GM12878 (cell line): Measurements from ENCODE around the gene GRIN2C. TPM values are rescaled to one million over a fixed set of nuclear protein-coding genes. Genes with fewer than 3 reads are reported as not detected.
A peak's percentile ranks its signal among the peaks of the same experiment; 100 is the strongest.

Experiments used
- BCL11A ChIP-seq: IDR thresholded peaks from 2 replicates; pipeline ENCODE4 v1.6.1; 2011; ENCODE audit warnings: low read depth, low read length
- BHLHE40 ChIP-seq, 2 experiments: fragments of 450-650 bp in 1 of 2; IDR thresholded peaks; 2 replicates each; pipeline ENCODE4 v1.6.1; 2011 to 2017; ENCODE audit warnings: low read depth in 2 of 2, borderline replicate concordance in 1 of 2, improper control_type of control experiment in 1 of 2, low read length in 1 of 2, mild to moderate bottlenecking in 1 of 2
- CHD1 ChIP-seq: IDR thresholded peaks from 2 replicates; pipeline ENCODE4 v1.6.1; 2012; ENCODE audit warnings: low read depth, low read length, improper control_type of control experiment
- EP300 ChIP-seq, 2 experiments: fragments of 150-350 bp in 1 of 2; IDR thresholded peaks; 2 replicates each; pipeline ENCODE4 v1.6.1; 2011 to 2012; ENCODE audit warnings: low read depth in 2 of 2, low read length in 2 of 2, borderline replicate concordance in 1 of 2, improper control_type of control experiment in 1 of 2, inconsistent platforms in 1 of 2; ENCODE audit not compliant: control insufficient read depth in 1 of 2
- EZH2 ChIP-seq: IDR thresholded peaks from 2 replicates; pipeline ENCODE4 v1.6.1; 2012; ENCODE audit warnings: low read depth, mild to moderate bottlenecking, control low read depth, inconsistent platforms, low read length, borderline replicate concordance; ENCODE audit not compliant: control insufficient read depth
- KAT2A ChIP-seq: conservative IDR thresholded peaks from 2 replicates; pipeline ENCODE4 v1.6.1; 2011; ENCODE audit warnings: low read depth, low read length; ENCODE audit not compliant: control insufficient read depth
- MEF2A ChIP-seq: IDR thresholded peaks from 2 replicates; pipeline ENCODE4 v1.6.1; 2011; ENCODE audit warnings: low read depth, mild to moderate bottlenecking, low read length, moderate library complexity; ENCODE audit not compliant: insufficient read depth
- NR2C1 ChIP-seq: fragments of 450-650 bp; IDR thresholded peaks from 2 replicates; pipeline ENCODE4 v1.6.1; 2017; ENCODE audit warnings: antibody characterized with exemption, mild to moderate bottlenecking, moderate library complexity
- PAX8 ChIP-seq: fragments of 450-650 bp; IDR thresholded peaks from 2 replicates; pipeline ENCODE4 v1.6.1; 2017; ENCODE audit warnings: mild to moderate bottlenecking, moderate library complexity
- POLR2AphosphoS2 ChIP-seq: IDR thresholded peaks from 2 replicates; pipeline ENCODE4 v1.6.1; 2011; ENCODE audit warnings: low read depth, mild to moderate bottlenecking, low read length, improper control_type of control experiment, moderate library complexity
- RBBP5 ChIP-seq: fragments of 200-600 bp; sonication (generic); conservative IDR thresholded peaks from 2 replicates; pipeline ENCODE4 v1.6.1; 2016
- SMC3 ChIP-seq: IDR thresholded peaks from 2 replicates; pipeline ENCODE4 v1.6.1; 2011; ENCODE audit warnings: low read length, improper control_type of control experiment, borderline replicate concordance
- SPI1 ChIP-seq: IDR thresholded peaks from 2 replicates; pipeline ENCODE4 v1.6.1; 2011; ENCODE audit warnings: low read depth, mild to moderate bottlenecking, low read length, moderate library complexity, borderline replicate concordance; ENCODE audit not compliant: insufficient read depth
- STAT3 ChIP-seq: IDR thresholded peaks from 2 replicates; pipeline ENCODE4 v1.6.1; 2011; ENCODE audit warnings: low read depth, low read length, improper control_type of control experiment
- polyA plus RNA-seq, 11 experiments: library from polyadenylated mRNA; depleted of rRNA in 4 of 11; unstranded in 6 of 11; stranded (reverse) in 5 of 11; fragments of >200 nt; fragmentation: Nextera tagmentation in 4 of 11; fragmentation: Illumina TruSeq in 1 of 11; extraction: Ambion mirVana in 4 of 11; extraction: Trizol in 1 of 11; gene quantifications; 1 replicate in 1 of 11; 2 replicates in 10 of 11; pipeline versions ENCODE4 v1.2.1 to v1.2.3, GENCODE V29; 2011 to 2016; ENCODE audit warnings: inconsistent platforms in 2 of 11, missing spikeins in 2 of 11, low read depth in 1 of 11
- total RNA-seq, 4 experiments: library from RNA; depleted of rRNA in 3 of 4; stranded (reverse); fragments of >200 nt in 3 of 4; fragmentation: Illumina TruSeq in 1 of 4; extraction: Trizol in 1 of 4; gene quantifications; 2 replicates each; pipeline versions ENCODE4 v1.2.1 to v1.2.3, GENCODE V29; 2013 to 2021
- TF ChIP-seq, protein P1 (sequence below): fragments of 450-650 bp; IDR thresholded peaks from 2 replicates; pipeline ENCODE4 v1.6.1; 2017; ENCODE audit warnings: antibody characterized with exemption, mild to moderate bottlenecking, moderate library complexity
- TF ChIP-seq, protein P2 (sequence below): fragments of 450-650 bp; IDR thresholded peaks from 2 replicates; pipeline ENCODE4 v1.6.1; 2016; ENCODE audit warnings: mild to moderate bottlenecking
- TF ChIP-seq, protein P3 (sequence below): fragments of 450-650 bp; IDR thresholded peaks from 2 replicates; pipeline ENCODE4 v1.6.1; 2018; ENCODE audit warnings: borderline replicate concordance, mild to moderate bottlenecking; ENCODE audit not compliant: partially characterized antibody
- TF ChIP-seq, protein P4 (sequence below): IDR thresholded peaks from 2 replicates; pipeline ENCODE4 v1.6.1; 2012; ENCODE audit warnings: low read depth, low read length, improper control_type of control experiment
- TF ChIP-seq, protein P5 (sequence below): IDR thresholded peaks from 2 replicates; pipeline ENCODE4 v1.6.1; 2012; ENCODE audit warnings: low read length, inconsistent platforms

The GRIN2C gene
- total and polyA plus RNA-seq, 10 of the 15 experiments (the other 5 are each of a cell fraction or from before 2014, with no cell fraction given): 0.01 to 0.20 (median 0.11) TPM; not detected in 2

DNA sequence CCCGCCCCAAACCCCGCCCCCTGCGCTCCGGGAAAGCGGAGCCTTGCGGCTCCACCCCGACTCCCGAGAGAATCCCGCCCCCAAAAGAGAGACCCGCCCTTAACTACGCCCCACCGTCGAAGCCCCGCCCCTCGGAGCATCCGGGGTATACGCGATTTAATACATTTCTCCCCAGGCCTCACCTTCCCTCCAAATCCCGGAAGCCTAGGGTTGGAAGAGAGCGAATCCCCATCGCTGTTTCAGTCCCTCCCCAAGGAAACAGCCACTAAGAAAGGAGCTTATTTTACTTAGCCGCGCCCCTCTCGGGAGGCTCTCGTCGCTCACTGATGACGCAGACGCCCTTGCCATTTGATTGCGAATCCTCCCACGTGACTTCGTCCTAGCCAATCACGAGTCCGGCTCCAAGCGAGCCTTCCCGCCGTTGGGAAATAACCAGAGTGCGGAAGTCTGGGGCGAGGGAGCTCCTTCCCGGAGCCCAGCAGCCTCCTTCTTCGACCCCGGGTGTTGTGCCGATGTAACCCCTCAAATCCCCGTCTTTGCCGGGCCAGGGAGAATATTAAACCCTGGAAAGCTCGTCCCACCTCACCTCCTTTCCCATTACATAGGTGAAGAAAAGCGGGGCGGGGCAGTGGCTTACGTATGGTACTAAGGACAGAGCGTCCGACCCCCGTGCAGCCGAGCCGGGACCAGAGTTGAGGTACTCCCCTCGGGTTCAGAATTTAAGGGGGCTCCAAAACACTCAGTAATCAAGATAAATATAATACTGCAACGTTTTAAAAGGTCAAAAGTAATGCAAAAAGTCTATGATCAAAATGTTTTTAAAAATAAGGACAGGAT lies 13.6 kb upstream of the GRIN2C start (continued):
- TF ChIP-seq, protein P1, sequence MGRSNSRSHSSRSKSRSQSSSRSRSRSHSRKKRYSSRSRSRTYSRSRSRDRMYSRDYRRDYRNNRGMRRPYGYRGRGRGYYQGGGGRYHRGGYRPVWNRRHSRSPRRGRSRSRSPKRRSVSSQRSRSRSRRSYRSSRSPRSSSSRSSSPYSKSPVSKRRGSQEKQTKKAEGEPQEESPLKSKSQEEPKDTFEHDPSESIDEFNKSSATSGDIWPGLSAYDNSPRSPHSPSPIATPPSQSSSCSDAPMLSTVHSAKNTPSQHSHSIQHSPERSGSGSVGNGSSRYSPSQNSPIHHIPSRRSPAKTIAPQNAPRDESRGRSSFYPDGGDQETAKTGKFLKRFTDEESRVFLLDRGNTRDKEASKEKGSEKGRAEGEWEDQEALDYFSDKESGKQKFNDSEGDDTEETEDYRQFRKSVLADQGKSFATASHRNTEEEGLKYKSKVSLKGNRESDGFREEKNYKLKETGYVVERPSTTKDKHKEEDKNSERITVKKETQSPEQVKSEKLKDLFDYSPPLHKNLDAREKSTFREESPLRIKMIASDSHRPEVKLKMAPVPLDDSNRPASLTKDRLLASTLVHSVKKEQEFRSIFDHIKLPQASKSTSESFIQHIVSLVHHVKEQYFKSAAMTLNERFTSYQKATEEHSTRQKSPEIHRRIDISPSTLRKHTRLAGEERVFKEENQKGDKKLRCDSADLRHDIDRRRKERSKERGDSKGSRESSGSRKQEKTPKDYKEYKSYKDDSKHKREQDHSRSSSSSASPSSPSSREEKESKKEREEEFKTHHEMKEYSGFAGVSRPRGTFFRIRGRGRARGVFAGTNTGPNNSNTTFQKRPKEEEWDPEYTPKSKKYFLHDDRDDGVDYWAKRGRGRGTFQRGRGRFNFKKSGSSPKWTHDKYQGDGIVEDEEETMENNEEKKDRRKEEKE: no peak
- TF ChIP-seq, protein P2, sequence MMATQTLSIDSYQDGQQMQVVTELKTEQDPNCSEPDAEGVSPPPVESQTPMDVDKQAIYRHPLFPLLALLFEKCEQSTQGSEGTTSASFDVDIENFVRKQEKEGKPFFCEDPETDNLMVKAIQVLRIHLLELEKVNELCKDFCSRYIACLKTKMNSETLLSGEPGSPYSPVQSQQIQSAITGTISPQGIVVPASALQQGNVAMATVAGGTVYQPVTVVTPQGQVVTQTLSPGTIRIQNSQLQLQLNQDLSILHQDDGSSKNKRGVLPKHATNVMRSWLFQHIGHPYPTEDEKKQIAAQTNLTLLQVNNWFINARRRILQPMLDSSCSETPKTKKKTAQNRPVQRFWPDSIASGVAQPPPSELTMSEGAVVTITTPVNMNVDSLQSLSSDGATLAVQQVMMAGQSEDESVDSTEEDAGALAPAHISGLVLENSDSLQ: 0 out of 2 replicates have a peak, but pooled peaks have one; percentile 32
- TF ChIP-seq, protein P3, sequence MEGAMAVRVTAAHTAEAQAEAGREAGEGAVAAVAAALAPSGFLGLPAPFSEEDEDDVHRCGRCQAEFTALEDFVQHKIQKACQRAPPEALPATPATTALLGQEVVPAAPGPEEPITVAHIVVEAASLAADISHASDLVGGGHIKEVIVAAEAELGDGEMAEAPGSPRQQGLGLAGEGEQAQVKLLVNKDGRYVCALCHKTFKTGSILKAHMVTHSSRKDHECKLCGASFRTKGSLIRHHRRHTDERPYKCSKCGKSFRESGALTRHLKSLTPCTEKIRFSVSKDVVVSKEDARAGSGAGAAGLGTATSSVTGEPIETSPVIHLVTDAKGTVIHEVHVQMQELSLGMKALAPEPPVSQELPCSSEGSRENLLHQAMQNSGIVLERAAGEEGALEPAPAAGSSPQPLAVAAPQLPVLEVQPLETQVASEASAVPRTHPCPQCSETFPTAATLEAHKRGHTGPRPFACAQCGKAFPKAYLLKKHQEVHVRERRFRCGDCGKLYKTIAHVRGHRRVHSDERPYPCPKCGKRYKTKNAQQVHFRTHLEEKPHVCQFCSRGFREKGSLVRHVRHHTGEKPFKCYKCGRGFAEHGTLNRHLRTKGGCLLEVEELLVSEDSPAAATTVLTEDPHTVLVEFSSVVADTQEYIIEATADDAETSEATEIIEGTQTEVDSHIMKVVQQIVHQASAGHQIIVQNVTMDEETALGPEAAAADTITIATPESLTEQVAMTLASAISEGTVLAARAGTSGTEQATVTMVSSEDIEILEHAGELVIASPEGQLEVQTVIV: peak; percentile 86
- TF ChIP-seq POLR2AphosphoS2: peak; percentile 90
- no peak for TF ChIP-seq NR2C1
- no peak for TF ChIP-seq CHD1
- TF ChIP-seq BCL11A: no peak
- no peak for TF ChIP-seq STAT3
- TF ChIP-seq SPI1: peak; percentile 36; the same call in 1 of the 2 replicates
- no peak for TF ChIP-seq SMC3
- no peak for TF ChIP-seq PAX8
- TF ChIP-seq EZH2: no peak
- peak in 1 of 2 experiments; percentile 70; a peak in 1 of 4 replicates for TF ChIP-seq BHLHE40 (IDR thresholded peaks at IDR 0.05; ENCODE audit: borderline replicate concordance in 1 of 2, low read depth in 2 of 2, low read length in 1 of 2)
- TF ChIP-seq RBBP5: no peak
- TF ChIP-seq KAT2A: no peak
- TF ChIP-seq, protein P4, sequence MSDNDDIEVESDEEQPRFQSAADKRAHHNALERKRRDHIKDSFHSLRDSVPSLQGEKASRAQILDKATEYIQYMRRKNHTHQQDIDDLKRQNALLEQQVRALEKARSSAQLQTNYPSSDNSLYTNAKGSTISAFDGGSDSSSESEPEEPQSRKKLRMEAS: peak; percentile 93
- TF ChIP-seq EP300 (IDR thresholded peaks at IDR 0.05; ENCODE audit: borderline replicate concordance in 1 of 2, control insufficient read depth in 1 of 2, low read depth in 2 of 2, low read length in 2 of 2): peak in 1 of 2 experiments; percentile 36; a peak in 1 of 4 replicates
- TF ChIP-seq, protein P5, sequence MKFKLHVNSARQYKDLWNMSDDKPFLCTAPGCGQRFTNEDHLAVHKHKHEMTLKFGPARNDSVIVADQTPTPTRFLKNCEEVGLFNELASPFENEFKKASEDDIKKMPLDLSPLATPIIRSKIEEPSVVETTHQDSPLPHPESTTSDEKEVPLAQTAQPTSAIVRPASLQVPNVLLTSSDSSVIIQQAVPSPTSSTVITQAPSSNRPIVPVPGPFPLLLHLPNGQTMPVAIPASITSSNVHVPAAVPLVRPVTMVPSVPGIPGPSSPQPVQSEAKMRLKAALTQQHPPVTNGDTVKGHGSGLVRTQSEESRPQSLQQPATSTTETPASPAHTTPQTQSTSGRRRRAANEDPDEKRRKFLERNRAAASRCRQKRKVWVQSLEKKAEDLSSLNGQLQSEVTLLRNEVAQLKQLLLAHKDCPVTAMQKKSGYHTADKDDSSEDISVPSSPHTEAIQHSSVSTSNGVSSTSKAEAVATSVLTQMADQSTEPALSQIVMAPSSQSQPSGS: no peak
- TF ChIP-seq MEF2A: no peak
